22Rv1 (cell line): ENCODE measurements around the gene DUXB.

Source experiments
- ZFX ChIP-seq: fragments of 450-650 bp; IDR thresholded peaks from 2 replicates; pipeline ENCODE4 v1.6.1; 2017; ENCODE audit warnings: antibody characterized with exemption, borderline replicate concordance
- TF ChIP-seq, protein P1 (sequence below): fragments of 450-650 bp; IDR thresholded peaks from 2 replicates; pipeline ENCODE4 v1.5.1; 2017; ENCODE audit warnings: mild to moderate bottlenecking

DNA sequence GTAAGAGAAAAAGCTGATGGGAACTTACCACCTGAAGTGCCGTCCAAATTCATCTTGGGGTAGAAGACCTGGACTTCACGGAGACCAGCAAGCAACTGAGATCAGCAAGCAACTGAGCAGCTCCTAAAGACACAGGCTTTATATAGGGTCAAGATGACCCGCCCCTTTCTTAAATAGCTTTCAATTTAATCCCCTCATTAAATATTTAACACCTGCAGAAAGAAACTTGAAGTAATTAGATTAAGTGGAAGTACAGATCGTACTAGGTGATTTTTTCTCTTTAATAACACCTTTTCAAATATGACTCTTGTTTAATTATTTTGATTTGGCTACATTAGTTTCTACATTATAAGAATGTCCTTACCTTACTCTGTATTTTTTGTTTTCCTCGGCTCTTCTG lies 25.1 kb upstream of the DUXB start, which contains the start of gene CPHXL:
- TF ChIP-seq, protein P1, sequence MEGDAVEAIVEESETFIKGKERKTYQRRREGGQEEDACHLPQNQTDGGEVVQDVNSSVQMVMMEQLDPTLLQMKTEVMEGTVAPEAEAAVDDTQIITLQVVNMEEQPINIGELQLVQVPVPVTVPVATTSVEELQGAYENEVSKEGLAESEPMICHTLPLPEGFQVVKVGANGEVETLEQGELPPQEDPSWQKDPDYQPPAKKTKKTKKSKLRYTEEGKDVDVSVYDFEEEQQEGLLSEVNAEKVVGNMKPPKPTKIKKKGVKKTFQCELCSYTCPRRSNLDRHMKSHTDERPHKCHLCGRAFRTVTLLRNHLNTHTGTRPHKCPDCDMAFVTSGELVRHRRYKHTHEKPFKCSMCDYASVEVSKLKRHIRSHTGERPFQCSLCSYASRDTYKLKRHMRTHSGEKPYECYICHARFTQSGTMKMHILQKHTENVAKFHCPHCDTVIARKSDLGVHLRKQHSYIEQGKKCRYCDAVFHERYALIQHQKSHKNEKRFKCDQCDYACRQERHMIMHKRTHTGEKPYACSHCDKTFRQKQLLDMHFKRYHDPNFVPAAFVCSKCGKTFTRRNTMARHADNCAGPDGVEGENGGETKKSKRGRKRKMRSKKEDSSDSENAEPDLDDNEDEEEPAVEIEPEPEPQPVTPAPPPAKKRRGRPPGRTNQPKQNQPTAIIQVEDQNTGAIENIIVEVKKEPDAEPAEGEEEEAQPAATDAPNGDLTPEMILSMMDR = no peak
- TF ChIP-seq ZFX = no peak
